Omental fat pad (tissue), 4 donors: Measurements from ENCODE around the gene PRKCE. TPM values are rescaled to one million over a fixed set of nuclear protein-coding genes. Genes with fewer than 3 reads are reported as not detected.
"Not testable (repeated sequence)": the region's sequence is repeated elsewhere in the genome, so short reads cannot be mapped to it uniquely, and the experiment has no call there.

Experiments used
- ATAC-seq: fragments of 150-250 bp; one replicate; pipeline ENCODE4 v1.9.1; 2016; ENCODE audit warnings: mild to moderate bottlenecking, moderate library complexity; ENCODE audit not compliant: low FRiP score
- DNase-seq: peaks from one replicate; pipeline ENCODE4 v3.0.0-alpha.2; 2019; ENCODE audit warnings: low spot score
- total RNA-seq, 4 donors: library from RNA; depleted of rRNA; stranded (reverse); fragments of >200 nt; gene quantifications; one replicate each; pipeline ENCODE4 v1.1.0, GENCODE V29; 2016
- TF ChIP-seq, protein P1 (sequence below), 3 donors: fragments of 450-650 bp; IDR thresholded peaks; one replicate each; pipeline ENCODE4 v1.5.1; 2016 to 2017; ENCODE audit warnings: antibody characterized with exemption in 3 of 3, mild to moderate bottlenecking in 3 of 3, moderate library complexity in 2 of 3

The PRKCE gene
- total RNA-seq, 4 donors from 2014 or later = 8.8 to 24.3 (median 14.0) TPM

DNA sequence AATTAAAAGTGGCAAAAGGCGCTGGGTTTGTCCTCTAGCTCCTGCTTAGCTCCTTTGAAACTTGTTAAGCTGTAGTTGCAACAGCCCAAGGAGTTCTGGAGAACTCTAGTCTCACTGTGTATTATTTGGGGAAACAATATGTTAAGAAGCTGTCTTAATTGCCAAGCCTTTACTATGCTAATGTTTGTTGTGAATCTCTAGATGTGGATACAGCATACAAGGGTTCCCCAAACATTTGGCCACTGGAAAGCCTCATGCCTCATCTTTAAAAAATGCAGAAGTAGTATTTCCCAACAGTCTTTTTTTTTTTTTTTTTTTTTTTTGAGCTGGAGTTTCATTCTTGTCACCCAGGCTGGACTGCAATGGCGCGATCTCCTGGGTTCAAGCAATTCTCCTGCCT is 236.7 kb downstream of the PRKCE start:
- ATAC-seq = no peak

DNA sequence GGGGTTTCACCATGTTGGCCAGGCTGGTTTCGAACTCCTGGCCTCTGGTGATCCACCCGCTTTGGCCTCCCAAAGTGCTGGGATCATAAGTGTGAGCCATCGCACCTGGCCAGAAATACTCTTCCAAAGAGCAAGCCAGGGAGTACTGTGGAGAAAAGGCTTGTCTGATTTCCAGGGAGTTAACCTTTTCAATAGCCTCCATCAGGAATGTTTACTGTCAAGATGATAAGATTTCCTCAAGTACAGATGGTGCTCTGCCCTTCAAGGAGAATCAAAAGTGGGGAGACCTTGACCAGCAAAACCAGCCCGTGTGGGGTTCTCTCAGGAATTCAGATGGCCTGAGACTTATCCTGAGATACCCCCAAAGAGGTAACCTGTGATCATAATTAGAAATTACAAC is 237.2 kb downstream of the PRKCE start:
- ATAC-seq (no peak), DNase-seq (no peak)
- TF ChIP-seq, protein P1, sequence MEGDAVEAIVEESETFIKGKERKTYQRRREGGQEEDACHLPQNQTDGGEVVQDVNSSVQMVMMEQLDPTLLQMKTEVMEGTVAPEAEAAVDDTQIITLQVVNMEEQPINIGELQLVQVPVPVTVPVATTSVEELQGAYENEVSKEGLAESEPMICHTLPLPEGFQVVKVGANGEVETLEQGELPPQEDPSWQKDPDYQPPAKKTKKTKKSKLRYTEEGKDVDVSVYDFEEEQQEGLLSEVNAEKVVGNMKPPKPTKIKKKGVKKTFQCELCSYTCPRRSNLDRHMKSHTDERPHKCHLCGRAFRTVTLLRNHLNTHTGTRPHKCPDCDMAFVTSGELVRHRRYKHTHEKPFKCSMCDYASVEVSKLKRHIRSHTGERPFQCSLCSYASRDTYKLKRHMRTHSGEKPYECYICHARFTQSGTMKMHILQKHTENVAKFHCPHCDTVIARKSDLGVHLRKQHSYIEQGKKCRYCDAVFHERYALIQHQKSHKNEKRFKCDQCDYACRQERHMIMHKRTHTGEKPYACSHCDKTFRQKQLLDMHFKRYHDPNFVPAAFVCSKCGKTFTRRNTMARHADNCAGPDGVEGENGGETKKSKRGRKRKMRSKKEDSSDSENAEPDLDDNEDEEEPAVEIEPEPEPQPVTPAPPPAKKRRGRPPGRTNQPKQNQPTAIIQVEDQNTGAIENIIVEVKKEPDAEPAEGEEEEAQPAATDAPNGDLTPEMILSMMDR (IDR thresholded peaks at IDR 0.05) = no peak

More for the DNA sequence above, 236.7 kb downstream of the PRKCE start:
- no peak for DNase-seq
- TF ChIP-seq, protein P1 (IDR thresholded peaks at IDR 0.05) = no peak

DNA sequence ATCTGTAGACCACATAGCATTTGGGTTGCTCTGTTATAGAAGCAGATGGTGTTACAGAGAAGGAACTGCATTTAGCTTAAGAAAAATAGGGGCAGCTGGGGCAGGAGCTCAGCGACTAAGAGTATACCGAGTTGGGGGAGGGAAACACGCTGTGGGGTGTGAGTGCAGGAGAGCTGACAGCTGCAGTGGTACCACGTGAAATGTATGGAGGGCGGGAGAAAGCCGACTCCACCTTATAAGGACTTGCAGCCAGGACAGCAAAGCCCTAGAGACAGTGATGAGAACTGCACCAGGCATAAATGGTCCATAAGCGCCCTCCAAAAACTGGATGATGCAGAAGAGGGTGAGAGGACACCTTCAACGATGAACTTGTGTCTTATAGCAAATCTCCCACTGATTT is 237.6 kb downstream of the PRKCE start:
- ATAC-seq (no peak), DNase-seq (no peak)
- TF ChIP-seq, protein P1 (IDR thresholded peaks at IDR 0.05) = no peak

DNA sequence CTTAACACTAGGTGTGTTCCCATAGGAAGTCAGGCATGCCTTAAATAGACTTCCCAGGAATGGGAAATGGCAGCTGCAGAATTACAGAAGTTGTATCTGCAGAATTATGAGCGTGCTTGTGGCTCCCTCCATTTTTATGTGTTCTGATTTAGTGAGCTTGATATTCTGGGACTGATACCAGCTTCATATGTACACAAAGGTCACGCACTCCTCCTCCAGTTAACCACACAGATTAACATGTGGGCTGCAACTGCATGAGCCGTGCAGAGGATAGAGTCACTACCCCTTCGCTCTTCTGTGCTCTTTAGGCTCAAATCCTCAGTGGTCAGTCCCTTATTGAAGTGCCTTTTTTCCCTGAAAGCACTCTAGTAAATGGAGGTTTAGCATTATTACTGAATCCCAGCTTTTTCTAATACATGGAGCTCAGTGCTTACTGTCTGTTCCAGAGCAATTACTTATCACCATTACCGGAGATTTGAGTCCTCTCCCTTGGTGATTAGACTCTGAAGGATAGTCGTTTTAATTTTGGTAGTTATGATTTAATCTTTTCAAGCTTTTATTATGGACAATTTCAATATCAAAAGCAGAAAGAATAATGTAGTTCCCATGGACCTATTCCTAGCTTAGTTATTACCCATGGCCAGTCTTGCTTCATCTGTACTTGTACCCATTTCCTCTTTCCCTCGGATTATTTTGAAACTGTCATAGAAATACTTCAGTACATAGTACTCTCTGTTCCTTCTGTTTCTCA is 238.3 kb downstream of the PRKCE start:
- peak; percentile 20 for ATAC-seq
- DNase-seq = no peak
- TF ChIP-seq, protein P1 (IDR thresholded peaks at IDR 0.05) = no peak

DNA sequence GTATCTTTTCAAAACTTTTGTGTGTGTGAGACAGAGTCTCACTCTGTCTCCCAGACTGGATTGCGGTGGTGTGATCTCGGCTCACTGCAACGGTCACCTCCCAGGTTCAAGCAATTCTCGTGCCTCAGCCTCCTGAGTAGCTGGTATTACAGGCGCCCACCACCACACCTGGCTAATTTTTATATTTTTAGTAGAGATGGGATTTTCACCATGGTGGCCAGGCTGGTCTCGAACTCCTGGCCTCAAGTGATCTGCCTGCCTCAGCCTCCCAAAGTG is 238.8 kb downstream of the PRKCE start:
- ATAC-seq, DNase-seq: not testable (repeated sequence)

DNA sequence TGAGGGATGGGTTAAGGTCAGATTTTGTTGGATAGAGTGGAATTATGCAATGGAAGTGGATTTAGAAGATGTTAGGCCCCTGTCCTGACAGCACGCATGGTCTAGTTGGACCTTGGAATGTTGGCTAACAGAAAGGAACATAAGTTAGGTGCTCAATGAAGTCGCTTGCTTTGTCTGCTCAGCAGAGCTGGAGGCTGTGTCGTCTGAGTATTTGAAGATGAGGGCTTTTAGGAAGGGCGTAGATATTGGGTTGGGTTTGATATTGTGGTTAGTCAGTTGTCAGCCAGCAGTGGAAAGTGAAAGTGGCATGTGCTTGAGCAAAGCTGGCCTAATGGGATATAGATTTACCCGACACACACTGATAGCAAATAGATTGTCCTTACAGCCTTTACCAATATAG is 239.3 kb downstream of the PRKCE start:
- DNase-seq (no peak), ATAC-seq (no peak)
- TF ChIP-seq, protein P1 (IDR thresholded peaks at IDR 0.05) = no peak

DNA sequence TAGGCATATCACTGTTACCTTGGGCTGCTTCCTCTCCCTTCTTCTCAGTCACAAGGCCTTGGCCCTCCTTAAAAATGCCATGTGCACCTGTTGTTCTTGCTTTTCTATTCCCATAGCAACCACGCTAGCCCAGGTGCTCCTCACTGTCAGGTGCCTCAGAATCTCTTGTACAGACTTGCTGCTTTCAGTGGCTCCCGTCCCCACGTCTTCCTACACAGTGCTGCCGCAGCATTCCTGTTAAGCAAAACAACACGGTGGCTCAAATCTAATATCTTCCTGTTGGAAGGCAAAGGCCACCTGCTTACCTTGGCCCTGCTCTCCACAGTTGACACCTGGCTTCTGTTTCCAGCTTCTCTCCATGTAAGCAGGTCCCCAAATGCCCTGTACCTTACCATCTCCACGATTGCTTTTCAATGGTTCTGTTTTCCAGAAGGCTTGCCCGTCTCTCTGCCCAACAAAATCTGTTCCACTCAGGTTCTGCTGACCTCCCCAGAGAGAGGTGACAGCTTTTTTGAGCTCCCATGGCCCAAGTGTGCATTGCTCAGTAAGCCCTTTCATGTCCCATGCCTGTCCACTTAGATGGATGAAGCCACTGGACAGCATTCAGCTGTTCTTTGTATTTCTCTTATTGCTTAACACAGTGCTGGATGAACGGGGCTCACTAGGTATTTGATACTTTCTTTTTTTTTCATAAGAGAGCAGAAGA is 240.4 kb downstream of the PRKCE start:
- no peak for ATAC-seq
- DNase-seq = no peak
- TF ChIP-seq, protein P1 (IDR thresholded peaks at IDR 0.05) = no peak
